HG03575 (cell line): ENCODE measurements around the gene FHOD3.

Experiments used
- ATAC-seq: cut with Tn5 transposase; IDR thresholded peaks from one replicate; pipeline ENCODE4 v1.9.1; 2021; ENCODE audit not compliant: unreplicated experiment, insufficient number of reproducible peaks, low FRiP score; ENCODE audit errors: extremely low read depth

The FHOD3 gene

GRCh38 chr18:36519358-36519757, 221.8 kb downstream of the FHOD3 start:
- ATAC-seq = no peak

- no peak for ATAC-seq
These were observed 225.0 kb downstream of the FHOD3 start for GRCh38 chr18:36522509-36522908.

- no peak for ATAC-seq
These were observed 228.4 kb downstream of the FHOD3 start for GRCh38 chr18:36525913-36526312.

- no peak for ATAC-seq
These were observed 229.1 kb downstream of the FHOD3 start for GRCh38 chr18:36526611-36527010.

GRCh38 chr18:36527051-36527450, 229.5 kb downstream of the FHOD3 start:
- no peak for ATAC-seq

- no peak for ATAC-seq
These were observed 230.4 kb downstream of the FHOD3 start for GRCh38 chr18:36527740-36528455.

- ATAC-seq = no peak
These were observed 232.2 kb downstream of the FHOD3 start for GRCh38 chr18:36529747-36530146.

- ATAC-seq = no peak
These were observed 233.3 kb downstream of the FHOD3 start for GRCh38 chr18:36530676-36531405.

GRCh38 chr18:36531636-36532035, 234.1 kb downstream of the FHOD3 start:
- ATAC-seq = no peak

GRCh38 chr18:36532394-36532793, 234.9 kb downstream of the FHOD3 start:
- no peak for ATAC-seq

- ATAC-seq = no peak
These were observed 235.3 kb downstream of the FHOD3 start for GRCh38 chr18:36532815-36533214.

- ATAC-seq = no peak
These were observed 236.1 kb downstream of the FHOD3 start for GRCh38 chr18:36533446-36534153.

- no peak for ATAC-seq
These were observed 236.7 kb downstream of the FHOD3 start for GRCh38 chr18:36534154-36534688.

GRCh38 chr18:36535202-36535935, 237.9 kb downstream of the FHOD3 start:
- no peak for ATAC-seq

- ATAC-seq = no peak
These were observed 238.9 kb downstream of the FHOD3 start for GRCh38 chr18:36536426-36536825.

- ATAC-seq = no peak
These were observed 239.8 kb downstream of the FHOD3 start for GRCh38 chr18:36537289-36537688.

- no peak for ATAC-seq
These were observed 242.2 kb downstream of the FHOD3 start for GRCh38 chr18:36539674-36540231.

- no peak for ATAC-seq
These were observed 245.5 kb downstream of the FHOD3 start for GRCh38 chr18:36543030-36543429.
